HEK293T (cell line): Measurements from ENCODE around the gene CXXC5.

Experiments
- CTCF ChIA-PET: fragments of 350-600 bp; formaldehyde crosslinking; extraction: SDS; loops from one replicate; lab custom pipeline; 2021; ENCODE audit warnings: antibody characterized with exemption, inconsistent platforms; lab: Yijun Ruan, JAX
- POLR2A ChIA-PET: fragments of 350-600 bp; formaldehyde crosslinking; extraction: SDS; loops from one replicate; lab custom pipeline; 2020; ENCODE audit warnings: antibody characterized with exemption, inconsistent platforms; lab: Yijun Ruan, JAX
- DNase-seq: peaks from one replicate; pipeline ENCODE4 v3.0.0; 2012; ENCODE audit warnings: mixed read lengths; ENCODE audit errors: extremely low spot score
- ARNT ChIP-seq: fragments of 450-650 bp; IDR thresholded peaks from 2 replicates; pipeline ENCODE4 v1.6.1; 2017; ENCODE audit warnings: mild to moderate bottlenecking
- BHLHE40 ChIP-seq: fragments of 450-650 bp; IDR thresholded peaks from 2 replicates; pipeline ENCODE4 v1.6.1; 2016; ENCODE audit warnings: mild to moderate bottlenecking, moderate library complexity, borderline replicate concordance
- CTBP1 ChIP-seq: fragments of 450-650 bp; IDR thresholded peaks from 2 replicates; pipeline ENCODE4 v1.6.1; 2016; ENCODE audit warnings: borderline replicate concordance
- ELF4 ChIP-seq: fragments of 450-650 bp; IDR thresholded peaks from 2 replicates; pipeline ENCODE4 v1.6.1; 2017; ENCODE audit warnings: antibody characterized with exemption
- FOXA1 ChIP-seq: fragments of 450-650 bp; IDR thresholded peaks from 2 replicates; pipeline ENCODE4 v1.6.1; 2016; ENCODE audit warnings: mild to moderate bottlenecking
- FOXK2 ChIP-seq: fragments of 450-650 bp; IDR thresholded peaks from 2 replicates; pipeline ENCODE4 v1.6.1; 2016; ENCODE audit warnings: mild to moderate bottlenecking
- FOXM1 ChIP-seq: fragments of 450-650 bp; IDR thresholded peaks from 2 replicates; pipeline ENCODE4 v1.6.1; 2017; ENCODE audit warnings: mild to moderate bottlenecking, borderline replicate concordance
- HDGF ChIP-seq: fragments of 450-650 bp; IDR thresholded peaks from 2 replicates; pipeline ENCODE4 v1.6.1; 2017; ENCODE audit warnings: antibody characterized with exemption, borderline replicate concordance
- L3MBTL2 ChIP-seq: fragments of 450-650 bp; conservative IDR thresholded peaks from 2 replicates; pipeline ENCODE4 v1.6.1; 2016; ENCODE audit warnings: mild to moderate bottlenecking
- LEF1 ChIP-seq: fragments of 450-650 bp; IDR thresholded peaks from 2 replicates; pipeline ENCODE4 v1.6.1; 2017; ENCODE audit warnings: mild to moderate bottlenecking, borderline replicate concordance
- NFRKB ChIP-seq: fragments of 450-650 bp; IDR thresholded peaks from 2 replicates; pipeline ENCODE4 v1.6.1; 2016; ENCODE audit warnings: mild to moderate bottlenecking, moderate library complexity
- SP1 ChIP-seq: fragments of 450-650 bp; IDR thresholded peaks from 2 replicates; pipeline ENCODE4 v1.6.1; 2017
- SUZ12 ChIP-seq: fragments of 450-650 bp; IDR thresholded peaks from 2 replicates; pipeline ENCODE4 v1.6.1; 2016; ENCODE audit warnings: mild to moderate bottlenecking
- TARDBP ChIP-seq: fragments of 450-650 bp; IDR thresholded peaks from 2 replicates; pipeline ENCODE4 v1.6.1; 2016
- ZNF384 ChIP-seq: fragments of 450-650 bp; IDR thresholded peaks from 2 replicates; pipeline ENCODE4 v1.6.1; 2016
- TF ChIP-seq, protein P1 (sequence below): fragments of 450-650 bp; IDR thresholded peaks from 2 replicates; pipeline ENCODE4 v1.6.1; 2016

The CXXC5 gene

DNA sequence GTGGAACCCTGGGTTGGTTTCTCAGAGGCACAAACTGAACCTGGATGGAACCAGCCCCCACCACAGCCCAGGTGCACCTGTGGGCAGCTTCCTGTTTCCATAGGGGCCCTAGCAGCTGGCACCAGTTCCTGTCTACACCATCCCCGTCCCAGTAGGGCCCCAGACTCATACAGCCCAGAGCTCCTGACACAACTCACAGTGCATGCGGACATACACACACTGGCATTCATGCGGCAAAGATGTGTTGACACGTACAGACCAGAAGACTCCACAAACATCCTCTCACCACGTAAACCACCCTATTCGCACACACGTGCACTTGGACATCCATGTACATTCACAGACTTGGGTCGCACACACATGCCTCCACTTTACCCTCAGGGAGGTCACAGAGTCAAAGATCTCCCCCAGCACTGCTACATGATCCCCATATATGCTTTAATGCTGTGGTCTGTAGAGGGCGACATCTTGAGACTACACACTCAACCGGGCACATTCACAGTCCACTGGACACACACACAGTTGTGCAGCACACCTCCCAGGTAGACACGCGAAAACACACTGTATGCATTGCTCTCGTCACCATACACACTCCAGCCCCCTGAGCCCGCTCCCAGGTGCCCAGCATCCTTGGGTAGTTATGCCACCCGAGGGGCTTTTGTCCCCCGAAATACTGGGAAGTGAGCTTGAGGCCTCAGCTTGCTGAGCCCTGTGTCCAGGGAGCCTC is 22.4 kb downstream of the CXXC5 start:
- CTCF ChIA-PET: interaction anchor here (0.5 to 1.6 kb wide), 6 partner anchors 10 to 442 kb away, joined by 3 to 10 read pairs (median 4); no protein-coding TSS in a partner anchor

GRCh38 chr5:139671096-139671841 is 23.1 kb downstream of the CXXC5 start:
- TF ChIP-seq ZNF384: no peak
- no peak for TF ChIP-seq ELF4
- no peak for TF ChIP-seq ARNT
- TF ChIP-seq NFRKB: no peak
- no peak for TF ChIP-seq FOXA1
- no peak for TF ChIP-seq FOXM1
- TF ChIP-seq FOXK2: no peak
- TF ChIP-seq TARDBP: no peak
- TF ChIP-seq HDGF: no peak
- TF ChIP-seq BHLHE40: no peak
- no peak for TF ChIP-seq L3MBTL2
- TF ChIP-seq LEF1: no peak
- no peak for TF ChIP-seq CTBP1
- TF ChIP-seq, protein P1, sequence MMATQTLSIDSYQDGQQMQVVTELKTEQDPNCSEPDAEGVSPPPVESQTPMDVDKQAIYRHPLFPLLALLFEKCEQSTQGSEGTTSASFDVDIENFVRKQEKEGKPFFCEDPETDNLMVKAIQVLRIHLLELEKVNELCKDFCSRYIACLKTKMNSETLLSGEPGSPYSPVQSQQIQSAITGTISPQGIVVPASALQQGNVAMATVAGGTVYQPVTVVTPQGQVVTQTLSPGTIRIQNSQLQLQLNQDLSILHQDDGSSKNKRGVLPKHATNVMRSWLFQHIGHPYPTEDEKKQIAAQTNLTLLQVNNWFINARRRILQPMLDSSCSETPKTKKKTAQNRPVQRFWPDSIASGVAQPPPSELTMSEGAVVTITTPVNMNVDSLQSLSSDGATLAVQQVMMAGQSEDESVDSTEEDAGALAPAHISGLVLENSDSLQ: no peak
- POLR2A ChIA-PET: no interaction called here
- no peak for DNase-seq
- CTCF ChIA-PET: interaction anchor here (0.6 to 1.6 kb wide), 4 partner anchors 14 to 60 kb away, joined by 3 to 10 read pairs (median 6); no protein-coding TSS in a partner anchor

More for the DNA sequence above, 22.4 kb downstream of the CXXC5 start:
- DNase-seq: peak; percentile 33
- POLR2A ChIA-PET: interaction anchor here (1.4 kb wide), 1 partner anchor 20 kb away, joined by 4 read pairs; no protein-coding TSS in a partner anchor
- TF ChIP-seq FOXK2 (no peak), NFRKB (no peak), FOXM1 (no peak), FOXA1 (no peak), ARNT (no peak), TARDBP (no peak)

- DNase-seq: no peak
- CTCF ChIA-PET: interaction anchor here (1.0 kb wide), 1 partner anchor 39 kb away, joined by 5 read pairs; no protein-coding TSS in a partner anchor
- TF ChIP-seq FOXM1: no peak
- no peak for TF ChIP-seq L3MBTL2
- no peak for TF ChIP-seq SUZ12
- TF ChIP-seq SP1: no peak
- no peak for TF ChIP-seq FOXA1
- no peak for TF ChIP-seq TARDBP
- TF ChIP-seq CTBP1: no peak
- TF ChIP-seq NFRKB: no peak
- POLR2A ChIA-PET: interaction anchor here (1.8 kb wide), 1 partner anchor 21 kb away, joined by 4 read pairs; no protein-coding TSS in a partner anchor
These were observed 27.1 kb downstream of the CXXC5 start for GRCh38 chr5:139675213-139675612.

- TF ChIP-seq LEF1 (no peak), SP1 (no peak), SUZ12 (no peak), ELF4 (no peak), FOXK2 (no peak), CTBP1 (no peak), TARDBP (no peak), ZNF384 (no peak), BHLHE40 (no peak), L3MBTL2 (no peak), FOXA1 (no peak), ARNT (no peak), HDGF (no peak), FOXM1 (no peak), NFRKB (no peak)
- TF ChIP-seq, protein P1: no peak
- DNase-seq: no peak
- POLR2A ChIA-PET: interaction anchor here (1.8 kb wide), 1 partner anchor 21 kb away, joined by 4 read pairs; no protein-coding TSS in a partner anchor
- CTCF ChIA-PET: interaction anchor here (1.0 kb wide), 1 partner anchor 40 kb away, joined by 5 read pairs; no protein-coding TSS in a partner anchor
These were observed 27.7 kb downstream of the CXXC5 start for GRCh38 chr5:139675825-139676224.

GRCh38 chr5:139676406-139676805 is 28.3 kb downstream of the CXXC5 start:
- CTCF ChIA-PET: no interaction called here
- no peak for TF ChIP-seq CTBP1
- TF ChIP-seq TARDBP: no peak
- TF ChIP-seq ZNF384: no peak
- TF ChIP-seq SP1: no peak
- TF ChIP-seq LEF1: no peak
- TF ChIP-seq BHLHE40: no peak
- no peak for TF ChIP-seq SUZ12
- TF ChIP-seq HDGF: no peak
- no peak for TF ChIP-seq FOXK2
- TF ChIP-seq L3MBTL2: no peak
- no peak for TF ChIP-seq ELF4
- POLR2A ChIA-PET: interaction anchor here (1.8 kb wide), 1 partner anchor 20 kb away, joined by 4 read pairs; no protein-coding TSS in a partner anchor

GRCh38 chr5:139676951-139677735 is 29.0 kb downstream of the CXXC5 start:
- CTCF ChIA-PET: no interaction called here
- POLR2A ChIA-PET: no interaction called here

More at GRCh38 chr5:139676406-139676805, 28.3 kb downstream of the CXXC5 start:
- no peak for DNase-seq

More at GRCh38 chr5:139676951-139677735, 29.0 kb downstream of the CXXC5 start:
- no peak for TF ChIP-seq NFRKB
- no peak for TF ChIP-seq FOXM1
- DNase-seq: no peak
